ENCODE measurements around the gene ATP10D.

DNA sequence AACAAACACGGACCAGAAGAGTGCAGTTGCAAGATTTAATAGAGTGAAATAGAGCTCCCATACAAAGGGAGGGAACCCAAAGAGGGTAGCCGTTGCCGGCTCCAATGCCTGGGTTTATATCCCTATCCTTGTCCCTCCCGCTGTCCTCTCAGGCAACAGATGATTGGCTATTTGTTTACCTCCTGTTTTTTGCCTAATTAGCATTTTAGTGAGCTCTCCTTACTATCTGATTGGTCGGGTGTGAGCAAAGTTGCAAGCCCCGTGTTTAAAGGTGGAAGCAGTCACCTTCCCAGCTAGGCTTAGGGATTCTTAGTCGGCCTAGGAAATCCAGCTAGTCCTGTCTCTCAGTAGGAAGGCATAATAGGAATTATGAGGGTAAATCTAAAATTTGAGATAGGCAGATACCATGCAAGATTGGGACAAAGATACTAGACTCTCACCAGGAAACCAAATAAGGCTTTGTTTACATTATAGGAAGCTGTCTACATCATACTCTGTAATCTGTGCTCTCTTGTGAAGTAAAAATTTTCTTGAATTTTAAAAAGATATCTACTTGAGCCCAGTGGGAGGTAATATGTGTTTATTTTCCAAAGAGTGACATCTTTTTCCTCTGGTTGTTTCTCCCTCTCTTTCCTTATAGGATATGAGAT, 65.9 kb downstream of the ATP10D start:
- TF ChIP-seq, protein P1, sequence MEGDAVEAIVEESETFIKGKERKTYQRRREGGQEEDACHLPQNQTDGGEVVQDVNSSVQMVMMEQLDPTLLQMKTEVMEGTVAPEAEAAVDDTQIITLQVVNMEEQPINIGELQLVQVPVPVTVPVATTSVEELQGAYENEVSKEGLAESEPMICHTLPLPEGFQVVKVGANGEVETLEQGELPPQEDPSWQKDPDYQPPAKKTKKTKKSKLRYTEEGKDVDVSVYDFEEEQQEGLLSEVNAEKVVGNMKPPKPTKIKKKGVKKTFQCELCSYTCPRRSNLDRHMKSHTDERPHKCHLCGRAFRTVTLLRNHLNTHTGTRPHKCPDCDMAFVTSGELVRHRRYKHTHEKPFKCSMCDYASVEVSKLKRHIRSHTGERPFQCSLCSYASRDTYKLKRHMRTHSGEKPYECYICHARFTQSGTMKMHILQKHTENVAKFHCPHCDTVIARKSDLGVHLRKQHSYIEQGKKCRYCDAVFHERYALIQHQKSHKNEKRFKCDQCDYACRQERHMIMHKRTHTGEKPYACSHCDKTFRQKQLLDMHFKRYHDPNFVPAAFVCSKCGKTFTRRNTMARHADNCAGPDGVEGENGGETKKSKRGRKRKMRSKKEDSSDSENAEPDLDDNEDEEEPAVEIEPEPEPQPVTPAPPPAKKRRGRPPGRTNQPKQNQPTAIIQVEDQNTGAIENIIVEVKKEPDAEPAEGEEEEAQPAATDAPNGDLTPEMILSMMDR (conservative IDR thresholded peaks at IDR 0.05; ENCODE audit: low read length) = no peak
- no peak for TF ChIP-seq EZH2phosphoT487 (IDR thresholded peaks at IDR 0.05; ENCODE audit: borderline replicate concordance, low read depth, low read length)
